ENCODE data around the gene SELENON.

- no peak for TF ChIP-seq CTCF (IDR thresholded peaks at IDR 0.05)
- no peak for TF ChIP-seq POLR2A (IDR thresholded peaks at IDR 0.05)
- TF ChIP-seq POLR2AphosphoS5 (IDR thresholded peaks at IDR 0.05), result peak; percentile 21
These were observed 5.7 kb upstream of the SELENON start for GRCh38 chr1:25794325-25794724.
